ENCODE data around the gene MRC1. TPM values are rescaled to one million over a fixed set of nuclear protein-coding genes. Genes with fewer than 3 reads are reported as not detected.

The MRC1 gene
- total and polyA plus RNA-seq, 2 experiments from 2014 or later: not detected

- Histone ChIP-seq H3K4me1 (ENCODE audit: insufficient read depth) (no peaks in the 10 kb centered on the region), H3K4me2 (no peak overlapping the region), H3K4me3 (no peak overlapping the region), H3F3A (replicated peaks; ENCODE audit: low read depth) (no peaks in the 10 kb centered on the region), H3K27ac (ENCODE audit: low read depth) (no peak overlapping the region), H3K79me2 (replicated peaks; ENCODE audit: insufficient read depth) (no peaks in the 10 kb centered on the region), H3K27me3 (ENCODE audit: insufficient read depth) (no peaks in the 10 kb centered on the region), H3K36me3 (ENCODE audit: insufficient read depth) (no peaks in the 10 kb centered on the region), H2AFZ (no peak overlapping the region), H4K20me1 (replicated peaks; ENCODE audit: insufficient read depth) (no peaks in the 10 kb centered on the region), H3K9me2 (ENCODE audit: insufficient read depth) (no peaks in the 10 kb centered on the region)
- Mint-ChIP-seq H3K27me3 (ENCODE audit: insufficient read depth, low read depth, poor library complexity) (peaks cover 2% of the 10 kb centered on the region), H3K9me3 (no peaks in the 10 kb centered on the region), H3K4me1 (peaks cover 6% of the 10 kb centered on the region; the same call in 2 of the 3 replicates), H3K36me3 (ENCODE audit: low read depth) (no peaks in the 10 kb centered on the region), H3K4me3 (no peak overlapping the region), H3K27ac (no peak overlapping the region)
- TF ChIP-seq EZH2 (IDR thresholded peaks at IDR 0.05; ENCODE audit: low read depth, unreplicated experiment) (no peak), STAT1 (IDR thresholded peaks at IDR 0.05; ENCODE audit: unreplicated experiment) (no peak), EZH2phosphoT487 (IDR thresholded peaks at IDR 0.05; ENCODE audit: unreplicated experiment) (no peak), POLR2AphosphoS5 (IDR thresholded peaks at IDR 0.05; ENCODE audit: low read depth) (no peak), REST (IDR thresholded peaks at IDR 0.05; ENCODE audit: unreplicated experiment) (no peak), ZNF331 (CRISPR knock-in tag; IDR thresholded peaks at IDR 0.05; ENCODE audit: low read depth) (no peak), NANOG (IDR thresholded peaks at IDR 0.05; ENCODE audit: borderline replicate concordance) (no peak)
- ATAC-seq (no peak), DNase-seq (ENCODE audit: low spot score) (no peak)
Measured at GRCh38 chr10:17784688-17785087, 24.5 kb upstream of the MRC1 start.

- H3K4me1 Mint-ChIP-seq: peaks cover 6% of the 10 kb centered on the region; the same call in 2 of the 3 replicates
- Histone ChIP-seq H3K27ac (ENCODE audit: low read depth) (no peak overlapping the region), H4K20me1 (replicated peaks; ENCODE audit: insufficient read depth) (no peaks in the 10 kb centered on the region), H3K4me2 (no peak overlapping the region), H3K4me3 (no peak overlapping the region), H3F3A (replicated peaks; ENCODE audit: low read depth) (no peaks in the 10 kb centered on the region), H2AFZ (no peak overlapping the region), H3K27me3 (ENCODE audit: insufficient read depth) (no peaks in the 10 kb centered on the region), H3K4me1 (ENCODE audit: insufficient read depth) (no peaks in the 10 kb centered on the region), H3K36me3 (ENCODE audit: insufficient read depth) (no peaks in the 10 kb centered on the region), H3K9me2 (ENCODE audit: insufficient read depth) (no peaks in the 10 kb centered on the region), H3K79me2 (replicated peaks; ENCODE audit: insufficient read depth) (no peaks in the 10 kb centered on the region)
- peaks cover 2% of the 10 kb centered on the region for H3K27me3 Mint-ChIP-seq (ENCODE audit: insufficient read depth, low read depth, poor library complexity)
- H3K9me3 Mint-ChIP-seq: no peaks in the 10 kb centered on the region
- no peaks in the 10 kb centered on the region for H3K36me3 Mint-ChIP-seq (ENCODE audit: low read depth)
- no peak overlapping the region for H3K4me3 Mint-ChIP-seq
- DNase-seq (ENCODE audit: low spot score) (no peak), ATAC-seq (no peak)
- H3K27ac Mint-ChIP-seq: no peak overlapping the region
- TF ChIP-seq CTCF (conservative IDR thresholded peaks at IDR 0.05; ENCODE audit: low read depth in 2 of 2) (no peak), ZNF114 (CRISPR knock-in tag; IDR thresholded peaks at IDR 0.05) (no peak), POLR2AphosphoS5 (IDR thresholded peaks at IDR 0.05; ENCODE audit: low read depth) (no peak), NANOG (IDR thresholded peaks at IDR 0.05; ENCODE audit: borderline replicate concordance) (no peak), ZNF331 (CRISPR knock-in tag; IDR thresholded peaks at IDR 0.05; ENCODE audit: low read depth) (no peak), EZH2phosphoT487 (IDR thresholded peaks at IDR 0.05; ENCODE audit: unreplicated experiment) (no peak), STAT1 (IDR thresholded peaks at IDR 0.05; ENCODE audit: unreplicated experiment) (no peak), CREB1 (CRISPR knock-in tag; IDR thresholded peaks at IDR 0.05; ENCODE audit: low read depth) (no peak), JUNB (IDR thresholded peaks at IDR 0.05; ENCODE audit: unreplicated experiment) (no peak), ETS1 (IDR thresholded peaks at IDR 0.05) (no peak), EZH2 (IDR thresholded peaks at IDR 0.05; ENCODE audit: low read depth, unreplicated experiment) (no peak)
Measured at GRCh38 chr10:17785276-17785930, 23.7 kb upstream of the MRC1 start.

All from GM23338 (cell line).